Hippocampal formation (tissue), 2 donors: ENCODE results near the gene WWOX.

ENCODE experiments used
- DNase-seq, 2 donors: peaks; one replicate each; lab custom pipeline; 2025; lab: John Stamatoyannopoulos, UW

Gene WWOX

DNA sequence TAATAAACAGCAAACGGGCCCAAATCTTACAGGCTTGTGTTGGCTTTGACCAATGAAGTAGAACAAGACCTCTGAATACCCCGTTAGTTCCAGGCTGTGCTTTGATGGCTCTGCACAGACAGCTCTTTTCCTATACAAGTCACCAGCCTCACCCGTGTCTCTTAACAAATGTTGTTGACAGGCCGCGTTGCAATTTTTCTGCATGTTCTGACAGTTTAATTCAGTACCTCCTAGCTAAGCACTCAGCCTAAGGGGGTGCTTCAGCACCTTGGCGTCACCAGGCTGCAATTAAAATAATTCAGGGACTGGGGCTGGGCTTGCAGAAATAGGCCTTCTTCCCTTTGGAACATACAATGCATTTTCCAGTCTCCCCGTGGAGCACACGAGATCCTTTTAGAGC is 1001.0 kb downstream of the WWOX start:
- DNase-seq: no peak

DNA sequence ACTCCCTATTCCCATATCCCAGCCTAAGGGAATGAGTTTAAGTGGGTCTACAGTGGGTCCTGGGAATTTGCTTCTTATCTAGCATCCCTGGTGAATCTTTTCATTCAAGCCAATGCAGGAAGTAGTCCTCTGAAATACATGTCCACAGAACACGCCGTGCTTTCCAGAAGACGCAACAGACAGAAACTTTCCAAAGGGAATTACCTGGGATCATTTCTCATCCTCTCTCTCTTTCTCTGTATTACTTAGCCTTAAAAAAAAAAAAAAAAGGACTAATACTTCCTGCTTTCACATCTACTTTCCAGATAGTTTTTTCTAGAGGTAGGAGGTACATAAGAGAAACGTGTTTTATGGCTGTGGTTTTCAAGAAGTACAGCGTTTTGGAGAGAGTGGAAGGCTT is 1002.0 kb downstream of the WWOX start:
- no peak for DNase-seq

DNA sequence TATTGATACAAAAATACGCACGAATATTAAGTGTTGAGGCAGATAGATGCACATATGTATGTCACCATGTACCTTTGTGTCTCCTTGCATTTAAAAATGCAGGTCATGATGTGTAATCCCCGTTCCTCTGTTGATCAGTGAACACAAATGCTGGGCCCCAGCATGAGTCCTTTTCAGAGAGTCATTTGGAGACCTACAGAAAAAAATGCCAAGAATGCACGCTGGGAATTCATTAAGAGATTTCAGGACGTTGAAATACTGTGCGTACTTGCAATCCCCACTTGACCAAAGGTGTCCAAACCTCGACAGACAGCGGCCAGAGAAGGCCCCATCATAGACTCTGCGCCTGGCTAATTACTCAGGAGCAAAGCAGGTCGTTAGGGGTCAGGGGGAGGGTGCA is 1005.1 kb downstream of the WWOX start:
- no peak for DNase-seq

DNA sequence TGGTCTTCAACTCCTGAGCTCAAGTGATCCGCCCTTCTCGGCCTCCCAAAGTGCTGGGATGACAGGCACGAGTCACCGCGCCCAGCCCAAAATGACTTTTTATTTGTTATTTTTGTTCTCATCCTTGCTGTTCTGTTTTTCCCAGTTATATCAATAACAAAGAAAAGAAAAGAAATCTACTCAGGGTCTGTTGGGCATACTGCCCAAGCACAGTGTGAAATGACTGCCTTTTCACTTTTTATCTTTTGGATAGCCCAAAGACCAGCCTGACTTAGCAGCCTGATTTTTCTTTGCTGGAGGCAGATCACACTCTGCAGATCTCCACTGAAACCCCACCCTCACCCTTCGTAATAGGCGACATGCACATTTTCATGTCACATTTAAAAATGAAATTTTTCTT is 1007.8 kb downstream of the WWOX start:
- DNase-seq: no peak

DNA sequence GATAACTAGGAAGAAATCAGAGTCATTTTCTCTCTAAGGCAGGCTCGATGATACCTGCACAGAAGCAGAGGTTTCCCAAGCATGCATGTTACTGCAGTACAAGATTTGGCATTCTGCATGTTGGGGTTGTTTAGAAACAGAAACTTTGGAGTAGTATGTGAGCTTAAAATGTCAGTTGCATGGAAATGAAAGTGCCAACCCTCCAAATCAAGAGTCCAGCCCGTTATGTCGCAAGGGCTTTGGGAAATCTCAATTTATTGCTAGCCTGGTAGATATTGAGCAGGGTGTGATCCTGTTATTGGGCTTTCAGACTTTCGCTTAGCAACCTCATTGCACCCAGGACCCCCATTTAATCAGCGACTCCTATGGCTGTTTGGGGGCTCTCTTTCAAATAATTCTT is 1010.3 kb downstream of the WWOX start:
- DNase-seq: no peak

GRCh38 chr16:79110242-79110641 is 1010.8 kb downstream of the WWOX start:
- no peak for DNase-seq

DNA sequence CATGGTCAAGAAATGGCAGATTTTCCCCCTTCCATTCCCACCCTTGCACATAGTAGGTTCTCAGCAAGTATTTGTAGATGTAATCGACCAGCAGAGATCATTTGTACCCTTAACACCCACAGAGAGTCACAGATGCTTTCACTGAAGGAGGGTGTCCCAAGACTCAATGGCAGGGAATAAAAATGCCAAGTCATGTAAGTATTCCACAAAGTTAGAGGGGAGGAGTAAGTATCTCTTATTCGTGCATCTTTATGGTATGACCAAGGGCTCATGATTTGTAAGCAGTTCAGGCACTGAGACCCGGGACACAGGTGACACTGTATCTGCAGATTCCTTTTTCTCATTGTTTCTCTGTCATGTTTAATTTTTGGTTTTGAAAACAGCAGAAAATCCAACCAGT is 1011.5 kb downstream of the WWOX start:
- DNase-seq: no peak

GRCh38 chr16:79112462-79112861 is 1013.0 kb downstream of the WWOX start:
- DNase-seq: no peak

GRCh38 chr16:79113826-79114225 is 1014.4 kb downstream of the WWOX start:
- DNase-seq: no peak

DNA sequence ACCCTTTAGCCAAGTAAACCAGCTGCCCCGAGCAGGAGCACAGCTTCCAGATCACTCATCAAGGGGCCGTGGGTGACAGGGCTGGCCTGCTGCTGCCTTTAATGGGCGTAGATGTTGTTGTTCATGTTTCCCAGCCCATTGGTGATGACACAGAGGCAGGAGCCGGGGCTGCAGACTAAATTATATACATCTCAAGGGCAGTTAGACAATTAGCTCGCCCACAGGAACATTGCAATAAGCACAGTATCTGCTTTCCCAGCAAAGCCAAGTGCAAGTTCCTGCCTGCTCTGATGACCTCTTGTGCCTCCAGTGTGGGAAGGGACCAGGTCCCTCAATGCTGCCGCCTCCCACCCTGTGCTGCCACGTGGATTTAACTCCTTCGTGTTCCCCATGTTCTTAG is 1015.3 kb downstream of the WWOX start:
- DNase-seq: no peak

DNA sequence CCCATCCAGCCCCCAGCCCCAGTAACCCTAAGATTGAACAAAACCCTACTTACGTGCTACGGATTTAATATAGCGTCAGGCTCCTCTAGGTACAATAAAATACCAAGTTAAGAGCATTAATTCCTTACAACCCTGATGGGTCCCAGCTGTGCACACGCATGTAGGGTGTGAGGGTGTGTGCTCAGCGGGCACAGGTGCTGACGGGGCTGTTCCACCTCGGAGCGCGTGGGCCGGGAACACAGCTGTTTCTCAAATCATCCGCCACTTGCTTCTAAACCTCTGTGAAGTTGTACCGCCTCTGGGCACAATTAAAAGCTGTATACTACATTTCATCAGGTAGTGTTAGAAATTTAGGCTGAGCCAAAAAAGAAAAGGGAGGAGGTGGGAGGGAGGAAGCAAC is 1022.5 kb downstream of the WWOX start:
- DNase-seq: no peak

DNA sequence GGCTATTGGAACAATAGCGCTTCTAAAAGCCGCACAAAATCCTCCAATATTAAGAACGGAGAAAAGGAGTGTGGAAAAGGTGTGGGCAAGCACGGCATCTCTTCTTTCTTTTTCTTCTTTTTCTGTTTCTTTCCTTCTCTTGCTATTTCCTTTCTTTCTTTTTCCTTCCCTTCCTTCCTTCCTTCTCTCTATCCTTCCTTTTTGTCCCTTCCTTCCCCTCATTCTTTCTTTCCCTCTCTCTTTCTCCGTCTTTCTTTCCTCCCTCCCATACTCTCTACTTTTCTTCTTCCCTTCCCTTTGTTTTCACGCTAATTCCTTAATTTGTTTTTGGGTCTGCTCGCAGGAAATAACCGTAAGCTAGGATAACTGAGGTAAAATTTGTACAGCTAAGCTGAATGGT is 1022.9 kb downstream of the WWOX start:
- no peak for DNase-seq

- DNase-seq: no peak
These were observed 1024.7 kb downstream of the WWOX start for GRCh38 chr16:79124016-79124756.

- no peak for DNase-seq
These were observed 1028.3 kb downstream of the WWOX start for GRCh38 chr16:79127766-79128165.

DNA sequence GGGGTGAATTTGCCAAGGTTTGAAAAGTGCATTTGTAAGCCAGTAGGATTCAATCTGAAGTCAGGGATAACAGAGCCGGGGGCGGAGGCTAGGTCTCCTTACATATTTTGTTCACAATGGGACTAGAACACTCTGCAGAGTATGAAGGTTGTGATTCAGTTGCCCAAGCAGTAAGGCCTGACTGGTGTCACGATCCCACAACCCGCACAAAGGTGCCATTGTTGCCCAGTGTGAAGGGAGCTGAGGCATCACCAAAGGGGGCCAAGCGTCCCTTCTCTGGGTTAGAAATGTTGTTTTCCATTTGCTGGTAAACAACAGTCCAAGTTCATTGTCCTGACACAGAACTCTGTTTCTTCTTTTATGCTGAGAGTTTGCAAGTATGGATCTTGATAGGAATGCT is 1029.3 kb downstream of the WWOX start:
- DNase-seq: no peak

DNA sequence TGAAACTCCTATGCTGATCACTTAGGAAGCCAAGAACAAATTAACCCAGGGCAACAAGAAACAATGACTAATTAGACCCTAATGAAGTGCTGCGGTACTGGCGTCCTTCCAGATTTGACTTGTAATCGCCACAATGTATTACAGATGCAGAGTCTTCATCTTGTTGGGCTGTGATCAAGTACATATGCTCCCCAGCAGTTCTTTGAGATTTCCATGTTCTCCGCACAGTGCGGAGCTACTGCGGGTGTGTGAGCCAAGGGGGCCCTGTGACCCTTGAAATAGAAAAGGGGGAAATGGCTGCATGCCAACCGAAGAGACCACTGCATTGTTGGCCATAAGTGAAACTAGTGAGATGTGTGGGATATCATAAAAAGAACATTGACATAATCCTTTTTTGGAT is 1031.2 kb downstream of the WWOX start:
- DNase-seq: no peak

DNA sequence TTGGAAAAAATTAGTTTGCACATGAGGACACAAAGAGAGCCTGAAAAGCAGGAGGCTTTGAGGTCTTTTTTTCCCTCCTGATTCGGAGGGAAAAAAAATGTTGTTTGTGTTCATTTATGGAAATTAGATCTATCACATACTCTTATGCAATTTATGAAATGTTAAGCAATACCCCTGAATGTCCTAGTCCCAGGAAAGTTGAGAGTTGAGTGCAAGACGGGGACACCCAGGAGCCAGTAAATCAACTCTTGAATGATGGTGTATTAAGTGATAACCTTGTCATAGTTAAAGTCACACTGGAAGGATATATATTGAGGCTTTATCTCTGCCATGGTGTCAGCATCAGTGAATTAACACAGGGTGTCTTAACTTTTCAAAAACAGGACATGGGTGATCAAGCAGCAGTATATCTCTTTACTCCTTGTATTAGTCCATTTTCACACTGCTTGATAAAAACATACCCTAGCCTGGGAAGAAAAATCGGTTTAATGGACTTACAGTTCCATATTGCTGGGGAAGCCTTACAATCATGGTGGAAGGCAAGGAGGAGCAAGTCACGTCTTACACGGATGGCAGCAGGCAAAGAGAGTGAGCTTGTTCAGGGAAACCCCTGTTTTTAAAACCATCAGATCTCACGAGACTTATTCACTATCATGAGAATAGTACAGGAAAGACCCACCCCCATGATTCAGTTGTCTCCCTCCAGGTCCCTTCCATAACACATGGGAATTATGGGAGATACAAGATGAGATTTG is 1032.0 kb downstream of the WWOX start:
- no peak for DNase-seq

GRCh38 chr16:79132701-79133100 is 1033.2 kb downstream of the WWOX start:
- DNase-seq: no peak

GRCh38 chr16:79134300-79134699 is 1034.8 kb downstream of the WWOX start:
- no peak for DNase-seq

DNA sequence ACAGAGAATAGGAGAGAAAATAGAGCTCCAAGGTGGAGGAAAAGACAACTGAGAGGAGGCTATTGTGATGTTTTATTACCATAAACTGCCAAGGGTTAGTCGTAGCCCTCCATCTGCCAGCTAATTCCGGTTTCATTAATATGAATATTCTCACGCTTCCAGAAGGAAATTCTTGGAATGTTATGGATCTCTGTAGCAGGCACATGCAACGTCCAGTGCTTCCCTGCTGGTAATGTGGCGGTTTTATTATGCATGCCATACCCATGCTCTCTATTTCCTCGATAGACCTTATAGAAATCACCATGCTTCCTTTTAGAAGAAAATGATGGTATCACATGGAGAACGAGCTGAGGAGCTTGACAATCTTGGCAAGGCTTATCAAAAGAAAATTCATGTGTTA is 1037.5 kb downstream of the WWOX start:
- DNase-seq: no peak

- DNase-seq: no peak
These were observed 1038.0 kb downstream of the WWOX start for GRCh38 chr16:79137426-79137939.

GRCh38 chr16:79139799-79140198 is 1040.3 kb downstream of the WWOX start:
- no peak for DNase-seq

- no peak for DNase-seq
These were observed 1043.6 kb downstream of the WWOX start for GRCh38 chr16:79143026-79143425.
